Measurements from ENCODE around the gene TXNRD2. TPM values are rescaled to one million over a fixed set of nuclear protein-coding genes. Genes with fewer than 3 reads are reported as not detected.
"Not testable (repeated sequence)": the region's sequence is repeated elsewhere in the genome, so short reads cannot be mapped to it uniquely, and the experiment has no call there.

The TXNRD2 gene
- total RNA-seq, 2 donors from 2014 or later, result 4.6 to 33.0 TPM

DNA sequence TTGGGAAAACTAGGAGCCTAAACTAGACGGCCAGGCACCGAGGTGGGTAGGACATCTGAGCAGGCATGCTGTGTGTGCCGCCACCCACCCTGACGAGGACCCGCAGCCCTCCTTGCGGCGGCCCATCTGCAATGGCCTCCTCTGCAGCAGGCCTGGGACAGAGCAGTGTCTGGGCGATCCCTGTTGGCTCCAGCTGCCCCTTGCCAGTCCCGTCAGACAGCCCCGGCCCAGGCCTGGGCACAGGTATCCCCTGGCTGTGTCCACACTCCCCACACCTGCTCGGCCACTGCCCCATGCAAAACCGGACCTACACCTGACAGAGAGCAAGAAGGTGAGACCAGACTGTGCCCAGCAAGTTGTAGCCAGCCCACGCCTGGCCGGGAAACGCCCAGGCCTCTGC is 48.3 kb downstream of the TXNRD2 start:
- Mint-ChIP-seq H3K9me3 (no peaks in the 10 kb centered on the region), H3K36me3 (peaks cover 0 to 5% of the 10 kb centered on the region in 2 donors), H3K27ac (peak overlapping the region in 1 of 2 donors; percentile 83)
- DNase-seq (ENCODE audit: low spot score in 2 of 2) (no peak), ATAC-seq (no peak)

DNA sequence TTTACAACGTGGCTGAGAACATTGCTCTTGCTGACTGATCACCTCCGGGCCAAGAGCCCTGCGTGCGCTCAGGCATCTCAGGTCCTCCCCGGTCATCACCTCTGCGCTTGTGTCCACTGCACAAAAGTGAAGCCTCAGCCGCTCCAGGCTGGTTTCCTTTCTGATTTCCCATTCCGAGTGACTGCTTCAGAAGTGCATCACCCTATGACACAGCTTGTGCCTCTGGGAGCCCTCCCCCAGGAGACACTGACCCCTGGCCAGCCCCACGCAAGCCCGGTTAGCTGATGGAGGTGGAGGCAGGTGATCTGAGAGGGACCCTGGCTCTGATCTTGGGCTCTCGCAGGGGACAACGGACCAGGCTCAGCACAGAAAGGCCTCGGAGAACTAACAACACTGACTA is 48.7 kb downstream of the TXNRD2 start:
- peaks cover 0 to 5% of the 10 kb centered on the region in 2 donors for H3K36me3 Mint-ChIP-seq
- peak overlapping the region in 1 of 2 donors; percentile 83 for H3K27ac Mint-ChIP-seq
- ATAC-seq (no peak), DNase-seq (ENCODE audit: low spot score in 2 of 2) (no peak)
- no peaks in the 10 kb centered on the region for H3K9me3 Mint-ChIP-seq

DNA sequence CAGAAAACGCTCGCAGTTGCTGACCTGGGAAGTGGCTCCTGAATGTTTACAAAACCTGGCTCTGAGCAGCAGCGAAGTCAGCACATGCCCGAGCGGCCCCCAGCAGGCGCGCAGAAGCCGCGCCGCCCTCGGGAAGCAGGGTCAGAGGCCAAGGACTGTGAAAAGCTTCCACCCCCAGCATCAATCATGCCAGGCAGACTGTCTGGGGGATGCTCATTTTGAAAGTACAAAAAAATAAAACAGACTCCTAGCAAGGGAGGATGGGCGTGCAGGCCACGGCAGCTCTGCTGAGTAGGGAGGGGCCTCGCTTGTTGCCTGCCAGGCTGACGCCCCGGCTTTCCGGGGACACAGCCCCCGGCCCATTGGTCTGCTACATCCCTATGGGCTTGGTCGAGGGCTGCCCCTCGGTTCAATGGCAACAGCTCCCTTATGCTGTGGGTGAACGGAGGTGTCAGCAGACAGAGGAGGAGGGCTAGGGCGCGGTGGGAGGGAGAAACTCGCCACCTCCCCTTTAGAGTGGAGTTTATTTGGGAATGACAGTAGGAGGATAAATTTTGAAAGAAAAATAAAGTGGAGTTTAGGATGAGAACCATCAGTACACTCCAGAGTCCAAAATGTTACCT is 49.2 kb downstream of the TXNRD2 start:
- Mint-ChIP-seq H3K36me3 (peaks cover 0 to 5% of the 10 kb centered on the region in 2 donors), H3K27ac (peak overlapping the region; percentile 83 to 87), H3K9me3 (no peaks in the 10 kb centered on the region)
- DNase-seq (ENCODE audit: low spot score in 2 of 2) (peak; percentile 64 to 67), ATAC-seq (peak; percentile 66 to 81)

DNA sequence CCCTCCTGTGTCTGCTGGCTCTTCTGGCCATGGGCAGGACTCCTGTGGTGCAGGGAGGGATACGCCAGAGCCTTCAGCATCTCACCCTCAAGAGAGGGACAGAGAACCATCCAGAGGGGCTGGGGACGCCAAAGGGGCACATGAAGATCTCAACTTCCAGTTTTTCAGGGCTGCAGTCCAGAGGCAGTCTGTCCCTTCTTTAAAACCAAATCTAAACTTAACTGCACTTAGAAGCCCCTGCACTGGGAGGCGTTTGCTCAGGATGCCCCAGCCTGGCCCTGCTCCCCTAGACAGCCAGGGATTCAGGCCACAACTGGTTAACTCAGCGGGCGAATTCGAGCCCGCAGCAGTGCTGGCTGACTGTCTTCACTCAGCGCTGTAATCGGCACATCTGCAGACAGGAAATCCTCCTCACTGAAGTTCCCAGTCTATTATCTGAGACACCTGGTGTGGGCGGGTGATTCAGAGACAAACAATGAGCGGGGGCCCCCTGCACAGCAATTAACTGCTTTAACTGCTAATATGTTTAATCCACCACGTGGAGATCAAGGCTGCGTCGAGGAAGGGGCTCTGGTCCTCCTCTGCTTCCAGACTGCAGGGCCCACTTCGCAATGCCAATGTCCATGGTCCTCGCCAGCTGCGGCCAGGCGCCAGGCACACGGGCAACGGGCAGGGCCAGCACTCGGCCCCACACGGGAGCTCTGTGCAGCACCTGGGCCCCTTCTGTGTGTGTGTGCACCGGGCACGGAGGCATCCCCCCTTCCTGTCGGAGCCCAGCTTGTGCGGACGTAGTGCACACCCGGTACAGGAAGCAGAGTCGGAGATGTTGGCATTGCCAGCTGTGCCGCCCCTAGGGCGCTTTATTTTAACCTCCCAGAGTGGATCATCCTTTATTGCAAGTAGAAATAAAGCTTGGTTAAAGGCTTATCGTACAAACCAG is 50.0 kb downstream of the TXNRD2 start:
- DNase-seq (ENCODE audit: low spot score in 2 of 2), result peak; percentile 69 to 76
- no peaks in the 10 kb centered on the region for H3K9me3 Mint-ChIP-seq
- H3K36me3 Mint-ChIP-seq, result peaks cover 0 to 10% of the 10 kb centered on the region in 2 donors
- ATAC-seq, result peak; percentile 78 to 79
- H3K27ac Mint-ChIP-seq, result peak overlapping the region; percentile 83 to 87

- H3K9me3 Mint-ChIP-seq, result no peaks in the 10 kb centered on the region
- H3K27ac Mint-ChIP-seq, result peak overlapping the region; percentile 83 to 87
- peak in 1 of 2 donors; percentile 0 for ATAC-seq
- DNase-seq (ENCODE audit: low spot score in 2 of 2), result no peak
- peaks cover 0 to 10% of the 10 kb centered on the region in 2 donors for H3K36me3 Mint-ChIP-seq
These were observed 50.9 kb downstream of the TXNRD2 start for GRCh38 chr22:19890502-19891316.

GRCh38 chr22:19889951-19890350 is 51.7 kb downstream of the TXNRD2 start:
- Mint-ChIP-seq H3K27ac (no peak overlapping the region), H3K36me3 (peaks cover 0 to 10% of the 10 kb centered on the region in 2 donors), H3K9me3 (no peaks in the 10 kb centered on the region)
- DNase-seq (ENCODE audit: low spot score in 2 of 2) (no peak), ATAC-seq (peak in 1 of 2 donors; percentile 50)

GRCh38 chr22:19888131-19888746 is 53.4 kb downstream of the TXNRD2 start:
- Mint-ChIP-seq H3K36me3 (peaks cover 0 to 10% of the 10 kb centered on the region in 2 donors), H3K27ac (peak overlapping the region in 1 of 2 donors; percentile 21), H3K9me3 (no peaks in the 10 kb centered on the region)
- no peak for ATAC-seq
- DNase-seq (ENCODE audit: low spot score in 2 of 2), result no peak

DNA sequence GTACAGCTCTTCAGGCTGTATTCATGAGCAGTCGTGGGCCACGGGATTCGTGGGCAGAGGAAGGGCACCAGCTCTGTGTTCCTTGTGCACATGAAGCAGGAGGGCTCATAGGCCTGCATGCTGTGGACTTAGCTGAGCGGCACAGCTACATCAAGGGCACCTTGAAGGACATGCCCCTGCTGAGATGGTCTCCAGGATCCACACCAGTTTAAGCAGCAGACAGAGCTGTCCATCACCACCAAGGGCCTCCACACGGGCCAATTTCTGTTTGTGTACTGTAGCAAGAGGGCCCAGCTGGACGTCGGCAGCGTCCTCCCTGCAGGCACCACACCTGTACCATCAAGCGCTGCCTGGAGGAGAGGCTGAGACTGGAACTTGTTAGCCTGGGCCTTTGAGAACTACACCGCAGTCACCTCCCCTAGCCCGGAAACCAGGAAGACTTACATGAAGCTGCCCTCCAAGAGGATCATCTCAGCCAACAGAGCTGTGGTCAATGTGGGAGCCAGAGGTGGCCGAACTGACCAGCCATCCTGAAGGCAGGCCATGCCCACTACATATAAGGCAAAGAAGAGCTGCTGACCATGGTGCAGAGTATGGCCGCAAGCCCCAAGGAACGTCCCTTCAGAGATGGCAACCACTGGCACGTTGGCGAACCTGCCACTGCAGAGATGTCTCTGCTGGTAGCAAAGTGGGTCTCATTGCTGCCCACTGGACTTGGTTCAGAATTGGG is 54.2 kb downstream of the TXNRD2 start:
- Mint-ChIP-seq H3K36me3 (peaks cover 0 to 8% of the 10 kb centered on the region in 2 donors), H3K9me3 (no peaks in the 10 kb centered on the region), H3K27ac (peak overlapping the region; percentile 65 to 75)
- DNase-seq (ENCODE audit: low spot score in 2 of 2) (no peak), ATAC-seq (no peak)

DNA sequence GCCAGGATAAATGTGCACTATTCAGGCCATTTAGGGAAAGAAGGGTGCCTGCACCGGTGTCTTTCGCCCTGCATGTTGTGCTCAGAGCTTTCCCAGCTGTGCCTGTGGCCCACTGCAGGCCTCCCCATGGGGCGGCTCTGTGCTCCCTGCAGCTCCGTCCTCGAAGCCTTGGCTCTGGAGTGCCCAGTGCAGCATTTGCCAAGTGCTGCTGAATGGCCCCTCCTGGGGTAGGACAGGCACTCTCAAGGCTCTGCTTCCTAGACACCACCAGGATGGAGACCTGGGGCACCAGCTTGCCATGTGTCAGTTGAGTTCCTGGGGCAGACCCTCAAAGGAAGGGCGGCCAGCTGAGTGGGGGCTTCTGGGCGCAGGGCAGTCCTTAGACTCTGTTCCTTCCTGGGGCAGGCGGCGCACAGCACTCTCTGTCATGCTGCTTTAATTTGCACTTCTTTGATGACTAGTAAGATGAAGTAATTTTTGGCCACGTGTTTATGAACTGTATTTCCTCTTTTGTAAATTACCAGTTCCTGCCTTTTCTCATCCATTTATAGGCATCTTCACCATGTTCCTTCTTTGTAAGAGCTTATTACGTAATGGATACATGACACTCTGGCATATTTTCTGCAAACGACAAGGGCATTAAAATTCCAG is 54.9 kb downstream of the TXNRD2 start:
- peaks cover 0 to 5% of the 10 kb centered on the region in 2 donors for H3K36me3 Mint-ChIP-seq
- peak; percentile 18 to 38 for ATAC-seq

GRCh38 chr22:19885841-19886592 is 55.6 kb downstream of the TXNRD2 start:
- H3K9me3 Mint-ChIP-seq, result no peaks in the 10 kb centered on the region
- H3K27ac Mint-ChIP-seq, result peak overlapping the region; percentile 65 to 75
- ATAC-seq (no peak), DNase-seq (ENCODE audit: low spot score in 2 of 2) (no peak)
- peaks cover 0 to 5% of the 10 kb centered on the region in 2 donors for H3K36me3 Mint-ChIP-seq

More for the DNA sequence above, 54.9 kb downstream of the TXNRD2 start:
- Mint-ChIP-seq H3K27ac (peak overlapping the region; percentile 65 to 75), H3K9me3 (no peaks in the 10 kb centered on the region)
- DNase-seq (ENCODE audit: low spot score in 2 of 2), result no peak

DNA sequence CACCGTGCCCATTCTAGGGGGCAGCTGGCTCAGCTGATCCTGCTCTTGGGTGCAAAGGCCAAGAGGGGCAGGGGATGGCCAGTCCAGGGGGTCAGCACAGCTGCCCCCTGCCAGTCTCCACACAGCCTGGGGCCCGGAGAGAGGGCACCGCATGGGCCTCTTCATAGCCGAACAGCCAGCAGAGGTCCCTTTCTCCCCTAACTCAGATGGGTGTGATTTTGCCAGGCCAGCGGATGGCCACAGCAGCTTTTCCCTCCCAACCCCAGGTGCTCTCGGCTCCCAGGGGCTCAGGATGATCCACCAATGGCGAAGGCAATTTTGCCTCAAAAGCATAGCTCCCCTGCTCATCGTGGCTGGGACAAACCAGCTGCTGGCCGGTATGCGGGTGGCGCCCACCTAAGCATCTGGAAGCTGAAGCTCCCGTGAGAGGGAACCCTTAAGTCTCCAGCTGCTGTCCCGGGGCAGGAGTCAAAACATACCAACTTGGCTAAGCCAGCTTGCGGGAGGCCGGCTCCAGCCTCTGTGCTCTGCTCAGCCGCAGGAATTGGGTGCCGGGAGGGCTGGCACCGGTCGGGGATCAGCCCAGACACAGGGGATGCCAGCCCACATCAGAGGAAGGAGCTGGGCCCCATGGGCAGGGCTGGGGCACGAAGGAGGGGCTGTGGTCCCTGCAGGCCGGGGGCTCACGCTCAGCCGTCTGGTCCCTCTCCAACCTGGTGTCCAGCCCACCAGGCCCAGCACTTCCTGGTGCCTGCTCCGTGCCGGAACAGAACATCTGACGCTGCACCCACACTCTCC is 56.5 kb downstream of the TXNRD2 start:
- DNase-seq (ENCODE audit: low spot score in 2 of 2) (no peak), ATAC-seq (peak in 1 of 2 donors; percentile 18)
- peaks cover 0 to 5% of the 10 kb centered on the region in 2 donors for H3K36me3 Mint-ChIP-seq
- no peaks in the 10 kb centered on the region for H3K9me3 Mint-ChIP-seq
- peak overlapping the region; percentile 23 to 75 for H3K27ac Mint-ChIP-seq

DNA sequence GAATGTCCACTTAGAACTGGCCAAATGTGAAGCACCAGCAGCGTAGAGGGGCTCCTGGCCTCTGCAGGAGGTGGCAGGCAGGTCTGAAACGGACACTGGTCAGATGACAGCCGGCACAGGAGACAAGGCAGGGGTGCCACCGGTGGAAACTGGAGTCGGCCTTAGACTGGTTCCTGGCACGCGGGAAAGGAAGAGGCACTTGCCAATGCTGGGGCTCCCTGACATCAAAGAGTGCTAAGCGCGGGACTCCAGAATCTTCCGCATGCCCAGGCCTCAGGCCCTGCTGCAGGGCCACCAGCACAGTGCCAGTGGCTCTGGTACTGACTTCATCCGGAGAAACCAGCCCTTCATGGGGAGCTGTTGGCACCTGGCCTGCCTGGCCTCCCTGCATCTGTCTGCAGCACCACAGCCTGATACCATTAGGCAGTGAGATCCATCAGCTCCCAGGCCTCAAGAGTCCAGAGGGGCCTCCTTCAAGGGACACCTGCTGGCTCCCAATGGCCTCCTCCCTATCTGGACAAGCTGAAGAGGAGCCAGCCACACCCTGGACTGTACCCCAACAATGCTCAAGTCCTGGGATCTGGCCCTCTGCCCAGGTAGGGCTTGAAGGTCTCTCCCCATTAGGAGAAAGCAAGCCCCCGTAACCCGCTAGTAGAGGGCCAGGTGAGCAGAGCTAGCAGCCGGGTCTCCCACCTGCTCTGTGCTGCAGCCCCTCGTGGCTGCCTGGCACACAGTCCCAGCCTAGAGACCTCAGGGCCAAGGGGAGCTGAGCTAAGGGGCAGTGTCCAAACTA is 57.3 kb downstream of the TXNRD2 start:
- H3K9me3 Mint-ChIP-seq, result no peaks in the 10 kb centered on the region
- peaks cover 0 to 5% of the 10 kb centered on the region in 2 donors for H3K36me3 Mint-ChIP-seq
- no peak for DNase-seq (ENCODE audit: low spot score in 2 of 2)
- peak overlapping the region in 1 of 2 donors; percentile 75 for H3K27ac Mint-ChIP-seq
- no peak for ATAC-seq

- ATAC-seq; H3K27ac Mint-ChIP-seq; DNase-seq (ENCODE audit: low spot score in 2 of 2); H3K9me3 Mint-ChIP-seq; H3K36me3 Mint-ChIP-seq: not testable (repeated sequence)
These were observed 58.2 kb downstream of the TXNRD2 start for GRCh38 chr22:19883446-19883845.
